Uterus (tissue), 2 donors: ENCODE data around the gene ZNF446.

Experiments
- POLR2A ChIP-seq, 2 donors: fragments of 450-650 bp; IDR thresholded peaks; one replicate each; pipeline ENCODE4 v1.6.1; 2016; ENCODE audit warnings: antibody characterized with exemption in 2 of 2, mild to moderate bottlenecking in 1 of 2, moderate library complexity in 1 of 2
- TF ChIP-seq, protein P1 (sequence below), 4 experiments: fragments of 200-600 bp in 2 of 4; fragments of 450-650 bp in 2 of 4; sonication (generic) in 2 of 4; IDR thresholded peaks; one replicate each; pipeline ENCODE4 v1.5.1; 2016 to 2019; ENCODE audit warnings: antibody characterized with exemption in 4 of 4, mild to moderate bottlenecking in 2 of 4, moderate library complexity in 1 of 4

DNA sequence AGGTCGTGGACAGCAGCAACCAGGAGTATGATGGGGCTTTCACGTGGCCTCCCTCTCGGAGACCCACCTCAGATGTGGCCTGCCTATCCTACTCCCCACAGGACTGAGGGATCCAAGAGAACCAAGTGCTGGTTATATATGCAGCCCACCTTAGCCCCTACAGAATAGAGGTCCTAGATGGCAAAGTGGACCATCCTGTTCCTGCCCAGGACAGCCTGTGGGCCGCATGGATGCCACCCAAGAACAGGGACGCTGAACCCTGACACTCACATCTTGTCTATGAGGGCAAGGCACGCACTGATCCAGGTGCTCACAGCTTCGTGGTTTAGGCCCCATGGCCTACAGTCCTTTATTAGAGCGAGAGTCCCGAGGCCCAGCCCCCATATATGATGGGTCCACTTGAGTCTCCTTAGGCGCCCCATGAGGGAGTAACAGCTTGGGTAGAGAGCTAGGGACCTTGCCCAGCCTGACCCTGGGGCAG, 37.1 kb downstream of the ZNF446 start:
- TF ChIP-seq, protein P1, sequence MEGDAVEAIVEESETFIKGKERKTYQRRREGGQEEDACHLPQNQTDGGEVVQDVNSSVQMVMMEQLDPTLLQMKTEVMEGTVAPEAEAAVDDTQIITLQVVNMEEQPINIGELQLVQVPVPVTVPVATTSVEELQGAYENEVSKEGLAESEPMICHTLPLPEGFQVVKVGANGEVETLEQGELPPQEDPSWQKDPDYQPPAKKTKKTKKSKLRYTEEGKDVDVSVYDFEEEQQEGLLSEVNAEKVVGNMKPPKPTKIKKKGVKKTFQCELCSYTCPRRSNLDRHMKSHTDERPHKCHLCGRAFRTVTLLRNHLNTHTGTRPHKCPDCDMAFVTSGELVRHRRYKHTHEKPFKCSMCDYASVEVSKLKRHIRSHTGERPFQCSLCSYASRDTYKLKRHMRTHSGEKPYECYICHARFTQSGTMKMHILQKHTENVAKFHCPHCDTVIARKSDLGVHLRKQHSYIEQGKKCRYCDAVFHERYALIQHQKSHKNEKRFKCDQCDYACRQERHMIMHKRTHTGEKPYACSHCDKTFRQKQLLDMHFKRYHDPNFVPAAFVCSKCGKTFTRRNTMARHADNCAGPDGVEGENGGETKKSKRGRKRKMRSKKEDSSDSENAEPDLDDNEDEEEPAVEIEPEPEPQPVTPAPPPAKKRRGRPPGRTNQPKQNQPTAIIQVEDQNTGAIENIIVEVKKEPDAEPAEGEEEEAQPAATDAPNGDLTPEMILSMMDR (IDR thresholded peaks at IDR 0.05), result no peak
- no peak for TF ChIP-seq POLR2A (IDR thresholded peaks at IDR 0.05)
